Muscle layer of duodenum (tissue), 2 donors: Measurements from ENCODE around the gene LANCL3.
A peak's percentile ranks its signal among the peaks of the same experiment; 100 is the strongest.

Experiments
- H3K27ac ChIP-seq: one replicate; pipeline ENCODE4 v1.7.0; 2013; ENCODE audit warnings: mild to moderate bottlenecking, low read length
- H3K27me3 ChIP-seq: one replicate; pipeline ENCODE4 v1.7.0; 2013; ENCODE audit warnings: low read depth, mild to moderate bottlenecking, control low read depth, low read length
- H3K36me3 ChIP-seq, 2 donors: one replicate each; pipeline ENCODE4 v1.7.0; 2013; ENCODE audit warnings: low read length in 2 of 2, control low read depth in 1 of 2, mild to moderate bottlenecking in 1 of 2; ENCODE audit not compliant: insufficient read depth in 2 of 2, control insufficient read depth in 1 of 2
- H3K4me1 ChIP-seq, 2 donors: one replicate each; pipeline ENCODE4 v1.7.0; 2013; ENCODE audit warnings: low read length in 2 of 2, mild to moderate bottlenecking in 2 of 2, control low read depth in 1 of 2, moderate library complexity in 1 of 2; ENCODE audit not compliant: insufficient read depth in 2 of 2, control insufficient read depth in 1 of 2
- H3K4me3 ChIP-seq, 2 donors: one replicate each; pipeline ENCODE4 v1.7.0; 2013; ENCODE audit warnings: low read length in 2 of 2, low read depth in 1 of 2, mild to moderate bottlenecking in 1 of 2
- H3K9me3 ChIP-seq, 2 donors: one replicate each; pipeline ENCODE4 v1.7.0; 2013; ENCODE audit warnings: low read length in 2 of 2, control low read depth in 1 of 2, mild to moderate bottlenecking in 1 of 2; ENCODE audit not compliant: control insufficient read depth in 1 of 2
- donor health status: healthy.

The LANCL3 gene

DNA sequence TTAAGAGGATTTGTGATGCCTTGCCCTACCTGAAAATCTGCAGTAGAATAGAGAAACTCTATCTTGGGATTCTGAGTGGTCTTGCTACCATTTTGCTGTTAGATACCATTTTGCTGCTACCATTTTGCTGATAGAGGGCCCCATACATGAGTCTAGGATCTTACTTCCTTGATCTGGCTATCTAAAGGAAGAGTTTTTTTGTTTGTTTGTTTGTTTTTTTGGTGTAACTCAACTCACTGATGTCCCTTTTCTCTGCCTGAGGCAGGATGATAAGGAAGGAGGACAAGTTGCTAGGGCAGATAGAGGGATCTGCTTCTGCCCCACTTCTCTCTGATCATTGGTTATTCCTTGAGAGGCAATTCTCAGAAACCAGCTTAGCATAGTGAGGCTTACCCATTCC is 145.1 kb downstream of the LANCL3 start:
- no peaks in the 10 kb centered on the region for H3K9me3 ChIP-seq

DNA sequence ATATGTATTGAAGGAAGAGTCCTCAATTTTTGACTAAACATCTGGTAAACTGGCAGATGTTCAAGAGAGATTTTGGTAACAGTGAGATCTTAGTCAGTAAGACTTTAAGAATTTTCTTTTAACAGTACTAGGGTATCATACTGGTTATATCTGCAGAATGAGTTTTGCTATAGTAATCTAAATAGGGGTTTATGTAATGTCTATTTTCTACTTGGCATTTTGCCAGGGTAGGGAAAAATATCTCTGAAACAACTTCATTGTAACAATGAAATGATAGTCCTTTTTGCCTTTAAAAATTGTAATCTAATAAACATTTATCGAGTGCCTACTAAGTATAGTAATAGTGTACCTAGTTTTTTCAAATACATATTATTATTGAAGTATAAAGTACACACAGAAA is 146.2 kb downstream of the LANCL3 start:
- no peak overlapping the region for H3K27ac ChIP-seq
- H3K27me3 ChIP-seq = no peaks in the 10 kb centered on the region
- no peak overlapping the region for H3K4me3 ChIP-seq
- H3K36me3 ChIP-seq = no peaks in the 10 kb centered on the region
- no peaks in the 10 kb centered on the region for H3K9me3 ChIP-seq
- peaks cover 0 to 3% of the 10 kb centered on the region in 2 donors for H3K4me1 ChIP-seq

More for the DNA sequence above, 145.1 kb downstream of the LANCL3 start:
- Histone ChIP-seq H3K27ac (no peak overlapping the region), H3K36me3 (no peaks in the 10 kb centered on the region), H3K4me1 (peaks cover 0 to 3% of the 10 kb centered on the region in 2 donors), H3K4me3 (no peak overlapping the region), H3K27me3 (no peaks in the 10 kb centered on the region)

- H3K36me3 ChIP-seq = no peaks in the 10 kb centered on the region
- H3K4me3 ChIP-seq = no peak overlapping the region
- H3K27me3 ChIP-seq = no peaks in the 10 kb centered on the region
- peaks cover 0 to 8% of the 10 kb centered on the region in 2 donors for H3K4me1 ChIP-seq
- no peaks in the 10 kb centered on the region for H3K9me3 ChIP-seq
- H3K27ac ChIP-seq = peak overlapping the region; percentile 8
These were observed 151.1 kb downstream of the LANCL3 start for GRCh38 chrX:37722595-37722994.

GRCh38 chrX:37726346-37726745 is 154.9 kb downstream of the LANCL3 start:
- no peak overlapping the region for H3K4me3 ChIP-seq
- no peaks in the 10 kb centered on the region for H3K27me3 ChIP-seq
- no peak overlapping the region for H3K27ac ChIP-seq
- H3K36me3 ChIP-seq = no peaks in the 10 kb centered on the region
- no peaks in the 10 kb centered on the region for H3K9me3 ChIP-seq
- H3K4me1 ChIP-seq = peaks cover 0 to 8% of the 10 kb centered on the region in 2 donors
